ENCODE results near the gene CD58.

CD58 gene

GRCh38 chr1:116466810-116467557 is 103.8 kb downstream of the CD58 start:
- no peak for DNase-seq (ENCODE audit: low read depth)

DNA sequence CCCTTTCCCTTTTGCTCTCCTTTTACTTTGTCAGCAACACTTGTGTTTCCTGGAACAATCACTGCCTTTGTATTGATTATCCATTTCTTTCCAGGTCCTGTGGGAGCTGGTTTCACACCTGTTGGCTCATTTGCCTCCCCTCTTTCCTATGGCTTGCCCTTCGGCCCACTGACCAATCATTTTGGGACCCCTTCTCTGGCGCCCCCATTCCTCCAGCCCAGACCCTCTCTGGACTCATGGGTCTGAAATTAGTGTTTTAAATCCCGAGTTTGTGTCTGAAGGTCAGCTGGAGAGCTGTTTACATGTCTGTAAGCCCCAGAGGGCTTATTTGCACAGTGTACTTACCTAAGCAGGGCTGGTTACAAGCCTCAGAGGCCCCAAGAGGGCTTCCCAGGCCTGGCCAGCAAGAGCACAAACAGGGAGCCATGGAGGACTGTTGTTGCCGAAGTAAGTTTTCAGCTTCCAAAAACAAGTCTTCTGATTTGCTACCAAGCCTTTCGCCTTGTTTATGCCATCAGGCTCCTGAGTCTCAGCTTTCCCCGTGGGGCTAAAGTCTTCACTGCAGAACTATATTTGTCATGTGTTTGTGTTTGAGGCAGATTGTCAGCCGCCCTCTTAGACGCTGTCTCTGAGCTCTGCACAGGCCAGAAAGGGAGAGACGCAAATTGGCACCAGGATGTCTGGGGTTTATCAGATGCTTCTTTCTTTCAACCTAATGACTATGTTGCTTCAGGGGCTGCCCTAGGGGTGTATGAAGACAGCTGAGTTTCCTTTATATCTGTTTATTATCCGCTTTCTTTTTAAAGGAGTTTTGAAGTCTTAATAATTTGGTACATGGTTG is 104.8 kb downstream of the CD58 start:
- no peak for DNase-seq (ENCODE audit: low read depth)

DNA sequence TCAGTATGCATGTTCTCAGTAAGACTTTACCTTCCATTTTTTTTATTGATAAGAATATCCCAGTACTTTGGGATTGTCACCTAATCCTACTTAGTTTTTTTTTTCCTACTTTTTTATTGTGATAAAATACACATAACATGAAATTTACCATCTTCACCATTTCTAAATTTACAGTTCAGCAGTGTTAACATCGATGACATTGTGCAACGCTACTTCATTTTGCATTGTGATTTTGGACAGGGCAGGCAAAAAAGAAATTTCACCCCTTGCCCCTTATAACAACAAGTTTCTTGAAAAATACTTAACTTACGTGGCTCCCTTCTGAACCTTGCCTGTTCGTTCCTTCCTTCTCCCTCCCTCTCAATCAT is 105.4 kb downstream of the CD58 start:
- DNase-seq (ENCODE audit: low read depth): no peak
